Duodenal mucosa (tissue), 2 donors: ENCODE results near the gene ADGRB3.
"Not testable (repeated sequence)": the region's sequence is repeated elsewhere in the genome, so short reads cannot be mapped to it uniquely, and the experiment has no call there.

Source experiments
- H3K27ac ChIP-seq: one replicate; pipeline ENCODE4 v1.7.0; 2013; ENCODE audit warnings: low read depth, low read length
- H3K27me3 ChIP-seq, 2 donors: one replicate each; pipeline ENCODE4 v1.7.0; 2013; ENCODE audit warnings: low read length in 2 of 2, control low read depth in 1 of 2; ENCODE audit not compliant: insufficient read depth in 2 of 2, control insufficient read depth in 1 of 2
- H3K36me3 ChIP-seq, 2 donors: one replicate each; pipeline ENCODE4 v1.7.0; 2013; ENCODE audit warnings: low read length in 2 of 2, control low read depth in 1 of 2; ENCODE audit not compliant: insufficient read depth in 2 of 2, control insufficient read depth in 1 of 2
- H3K4me1 ChIP-seq, 2 donors: one replicate each; pipeline ENCODE4 v1.7.0; 2013; ENCODE audit warnings: low read length in 2 of 2, control low read depth in 1 of 2; ENCODE audit not compliant: insufficient read depth in 2 of 2, control insufficient read depth in 1 of 2
- H3K4me3 ChIP-seq, 2 donors: one replicate each; pipeline ENCODE4 v1.7.0; 2013; ENCODE audit warnings: low read length in 2 of 2, low read depth in 1 of 2
- H3K9ac ChIP-seq, 2 donors: one replicate each; pipeline ENCODE4 v1.7.0; 2013; ENCODE audit warnings: low read length in 2 of 2, low read depth in 1 of 2
- H3K9me3 ChIP-seq, 2 donors: one replicate each; pipeline ENCODE4 v1.7.0; 2013; ENCODE audit warnings: low read length in 2 of 2, control low read depth in 1 of 2; ENCODE audit not compliant: control insufficient read depth in 1 of 2

The ADGRB3 gene

GRCh38 chr6:69280858-69281257 lies 645.8 kb downstream of the ADGRB3 start:
- no peak overlapping the region for H3K9ac ChIP-seq
- H3K27me3 ChIP-seq, result no peaks in the 10 kb centered on the region
- H3K9me3 ChIP-seq, result no peaks in the 10 kb centered on the region
- no peaks in the 10 kb centered on the region for H3K4me1 ChIP-seq
- no peak overlapping the region for H3K4me3 ChIP-seq
- H3K36me3 ChIP-seq, result no peaks in the 10 kb centered on the region
- no peak overlapping the region for H3K27ac ChIP-seq

DNA sequence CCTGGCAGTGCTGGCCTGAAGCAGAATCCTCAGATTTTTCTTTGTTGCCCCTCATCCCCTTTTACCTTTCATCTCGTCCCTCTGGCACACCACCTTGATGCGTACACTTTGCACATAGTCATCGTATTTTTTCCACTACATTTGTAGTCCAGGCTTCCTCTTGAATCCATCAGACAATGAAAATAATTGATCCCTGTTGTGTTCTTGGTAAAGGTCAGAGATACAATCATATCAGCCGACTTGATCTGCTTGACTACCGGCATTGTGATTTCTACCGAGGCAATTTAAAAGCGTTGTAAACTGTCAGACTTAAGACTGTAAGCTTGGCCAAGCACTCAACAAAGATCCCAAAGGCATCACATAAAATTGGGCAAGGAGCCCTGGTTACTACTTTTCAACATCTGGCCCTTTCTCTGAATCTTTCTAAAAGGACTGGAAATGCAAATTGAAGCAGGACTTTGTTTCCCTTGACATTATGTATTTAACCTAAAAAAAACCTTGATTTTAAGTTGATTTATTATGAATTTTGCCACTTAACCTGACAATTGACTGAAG lies 649.2 kb downstream of the ADGRB3 start:
- H3K4me1 ChIP-seq, result no peaks in the 10 kb centered on the region
- H3K27ac ChIP-seq, result no peak overlapping the region
- H3K9ac ChIP-seq, result no peak overlapping the region
- H3K27me3 ChIP-seq, result no peaks in the 10 kb centered on the region
- H3K4me3 ChIP-seq, result no peak overlapping the region
- H3K9me3 ChIP-seq, result no peaks in the 10 kb centered on the region
- no peaks in the 10 kb centered on the region for H3K36me3 ChIP-seq

DNA sequence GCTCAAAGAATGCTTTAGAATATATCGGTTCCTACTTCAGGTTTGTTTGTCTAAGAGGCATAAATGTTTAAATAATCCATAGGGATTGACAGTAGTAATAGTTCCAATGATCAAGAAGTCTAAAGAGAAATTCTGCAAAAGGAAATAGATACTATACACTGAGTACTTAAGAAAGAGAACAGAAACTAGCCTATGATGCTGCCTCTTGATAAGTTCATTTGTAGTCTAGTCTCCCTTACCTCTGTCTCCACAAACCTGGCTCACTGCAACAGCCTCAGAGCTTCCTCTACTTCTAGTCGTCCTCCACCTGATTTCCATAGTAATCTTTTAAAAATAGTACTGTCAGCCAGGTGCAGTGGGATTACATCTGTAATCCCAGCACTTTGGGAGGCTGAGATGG lies 650.0 kb downstream of the ADGRB3 start:
- Histone ChIP-seq H3K27me3 (no peaks in the 10 kb centered on the region), H3K36me3 (no peaks in the 10 kb centered on the region), H3K27ac (no peak overlapping the region), H3K9ac (no peak overlapping the region), H3K4me1 (no peaks in the 10 kb centered on the region), H3K9me3 (no peaks in the 10 kb centered on the region), H3K4me3 (no peak overlapping the region)

DNA sequence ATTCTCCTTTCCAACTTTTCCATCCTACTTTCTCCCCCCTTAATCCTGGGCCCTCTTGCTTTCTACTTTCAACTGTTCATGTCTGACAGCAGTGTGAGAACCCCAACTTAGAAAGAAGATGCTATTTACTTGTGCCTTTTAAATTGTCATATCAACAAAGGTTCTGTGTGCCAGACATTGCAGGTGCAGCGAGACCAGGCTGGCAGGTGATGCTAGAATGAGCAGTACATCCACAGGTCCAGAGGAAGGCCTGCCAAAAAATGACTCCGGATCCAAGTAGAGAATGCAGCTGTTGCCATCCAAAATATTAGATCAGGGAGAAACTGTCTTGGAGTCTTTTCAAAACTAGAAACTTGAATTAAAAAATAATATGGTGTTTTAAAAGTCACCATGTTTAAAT lies 651.2 kb downstream of the ADGRB3 start:
- H3K9me3 ChIP-seq, result no peaks in the 10 kb centered on the region
- no peak overlapping the region for H3K4me3 ChIP-seq
- H3K36me3 ChIP-seq, result no peaks in the 10 kb centered on the region
- H3K9ac ChIP-seq, result no peak overlapping the region
- H3K27ac ChIP-seq, result no peak overlapping the region
- H3K27me3 ChIP-seq, result no peaks in the 10 kb centered on the region
- H3K4me1 ChIP-seq, result no peaks in the 10 kb centered on the region

DNA sequence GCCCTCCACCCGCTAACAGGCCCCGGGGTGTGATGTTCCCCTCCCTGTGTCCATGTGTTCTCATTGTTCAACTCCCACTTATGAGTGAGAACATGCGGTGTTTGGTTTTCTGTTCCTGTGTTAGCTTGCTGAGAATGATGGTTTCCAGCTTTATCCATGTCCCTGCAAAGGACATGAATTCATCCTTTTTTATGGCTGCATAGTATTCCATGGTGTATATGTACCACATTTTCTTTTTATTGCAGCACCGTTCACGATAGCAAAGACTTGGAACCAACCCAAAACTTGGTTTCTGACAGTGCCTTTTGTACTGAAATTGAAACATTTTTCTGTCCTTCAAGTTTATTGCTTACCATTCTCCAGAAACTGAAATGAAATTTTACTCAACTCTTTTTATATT lies 653.1 kb downstream of the ADGRB3 start:
- not testable (repeated sequence) for H3K27ac ChIP-seq, H3K4me1 ChIP-seq, H3K36me3 ChIP-seq, H3K9me3 ChIP-seq, H3K9ac ChIP-seq, H3K4me3 ChIP-seq, H3K27me3 ChIP-seq

- Histone ChIP-seq H3K27ac (no peak overlapping the region), H3K9ac (no peak overlapping the region), H3K9me3 (no peaks in the 10 kb centered on the region), H3K27me3 (no peaks in the 10 kb centered on the region), H3K4me3 (no peak overlapping the region), H3K4me1 (no peaks in the 10 kb centered on the region), H3K36me3 (no peaks in the 10 kb centered on the region)
Observed at GRCh38 chr6:69289689-69290495, 654.8 kb downstream of the ADGRB3 start.

DNA sequence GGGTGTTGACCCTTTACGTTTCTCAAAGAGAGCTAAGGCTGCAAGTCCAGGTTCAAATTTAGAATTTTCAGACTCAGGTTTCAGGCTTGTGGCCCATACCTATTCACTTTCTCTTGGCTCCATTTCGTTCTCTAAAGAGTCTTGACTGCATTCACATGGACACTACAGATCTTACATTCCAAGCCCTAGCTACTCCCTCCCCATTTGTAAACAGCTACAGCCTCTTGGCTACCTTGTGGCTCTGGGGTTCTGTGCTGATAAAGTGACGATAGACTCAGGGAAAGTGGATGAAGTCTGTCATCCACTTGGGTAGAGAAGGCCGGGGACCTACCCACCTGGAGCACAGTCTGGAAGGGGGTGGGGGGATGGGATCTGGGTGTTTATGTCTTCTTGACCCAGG lies 658.4 kb downstream of the ADGRB3 start:
- no peak overlapping the region for H3K9ac ChIP-seq
- no peak overlapping the region for H3K4me3 ChIP-seq
- no peaks in the 10 kb centered on the region for H3K27me3 ChIP-seq
- H3K27ac ChIP-seq, result no peak overlapping the region
- H3K9me3 ChIP-seq, result no peaks in the 10 kb centered on the region
- H3K4me1 ChIP-seq, result no peaks in the 10 kb centered on the region
- H3K36me3 ChIP-seq, result no peaks in the 10 kb centered on the region

DNA sequence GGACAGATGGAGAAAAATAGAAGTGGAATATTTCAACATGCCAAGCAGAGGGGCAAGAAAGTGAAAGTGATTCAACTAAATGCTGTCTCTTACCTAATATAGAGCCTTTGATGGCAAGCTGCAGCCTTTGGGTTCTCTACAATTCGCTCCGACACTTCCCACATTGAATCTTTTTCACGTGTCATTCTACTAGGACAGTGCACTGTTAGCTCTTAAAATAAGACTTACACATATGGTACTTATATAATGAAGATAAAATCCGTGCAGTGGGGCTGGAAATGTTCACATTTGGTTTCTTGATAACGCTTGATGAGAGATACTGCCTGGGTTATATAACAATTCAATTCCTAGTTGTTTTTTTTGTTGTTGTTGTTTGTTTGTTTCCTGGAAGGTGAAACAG lies 659.3 kb downstream of the ADGRB3 start:
- Histone ChIP-seq H3K9me3 (no peaks in the 10 kb centered on the region), H3K36me3 (no peaks in the 10 kb centered on the region), H3K27me3 (no peaks in the 10 kb centered on the region), H3K4me3 (no peak overlapping the region), H3K27ac (no peak overlapping the region), H3K9ac (no peak overlapping the region), H3K4me1 (no peaks in the 10 kb centered on the region)

DNA sequence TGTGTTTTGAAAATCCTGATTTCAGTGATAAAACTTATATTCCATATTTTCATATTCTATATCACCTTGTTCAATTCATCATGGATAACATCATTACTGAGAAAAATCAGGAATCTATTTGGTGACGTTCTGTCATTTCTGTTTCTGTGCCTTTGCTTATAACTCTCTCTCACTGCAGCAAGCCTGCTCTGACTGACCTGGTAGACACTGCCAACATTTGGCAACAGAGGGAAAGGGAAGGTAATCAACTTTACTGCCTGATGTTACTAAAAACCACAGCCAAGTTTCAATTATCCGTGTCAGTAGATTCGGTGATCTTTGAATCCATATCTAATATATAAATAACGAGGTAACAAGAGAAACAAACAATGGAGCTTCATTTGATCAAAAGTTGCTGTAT lies 659.8 kb downstream of the ADGRB3 start:
- Histone ChIP-seq H3K27me3 (no peaks in the 10 kb centered on the region), H3K9ac (no peak overlapping the region), H3K4me3 (no peak overlapping the region), H3K27ac (no peak overlapping the region), H3K4me1 (no peaks in the 10 kb centered on the region), H3K9me3 (no peaks in the 10 kb centered on the region), H3K36me3 (no peaks in the 10 kb centered on the region)

DNA sequence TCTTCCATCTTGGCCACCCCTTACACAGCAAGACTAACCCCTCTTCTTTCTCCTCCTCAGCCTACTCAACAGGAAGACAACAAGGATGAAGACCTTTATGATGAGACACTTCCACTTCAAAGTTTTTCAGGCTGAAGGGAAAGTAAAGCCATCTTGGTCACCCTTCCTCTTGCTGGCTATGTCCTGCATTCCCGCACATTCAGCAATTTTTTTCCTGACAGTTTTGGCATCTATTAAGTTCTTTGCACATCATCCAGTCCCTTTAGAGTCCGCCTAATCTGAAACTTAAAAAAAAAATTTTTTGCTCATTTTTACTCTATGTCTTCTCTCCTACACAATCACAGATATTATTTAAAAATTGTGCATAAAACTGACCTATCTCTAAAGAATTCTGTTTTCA lies 668.3 kb downstream of the ADGRB3 start:
- H3K27ac ChIP-seq, result no peak overlapping the region
- H3K4me3 ChIP-seq, result no peak overlapping the region
- H3K9ac ChIP-seq, result no peak overlapping the region
- no peaks in the 10 kb centered on the region for H3K27me3 ChIP-seq
- no peaks in the 10 kb centered on the region for H3K4me1 ChIP-seq
- no peaks in the 10 kb centered on the region for H3K9me3 ChIP-seq
- no peaks in the 10 kb centered on the region for H3K36me3 ChIP-seq
